ENCODE results near the gene EXOC3L4. TPM values are rescaled to one million over a fixed set of nuclear protein-coding genes. Genes with fewer than 3 reads are reported as not detected.

EXOC3L4 gene
- total RNA-seq, 1 experiment from 2014 or later, result 10.9 TPM

GRCh38 chr14:103143506-103143905 lies 49.0 kb downstream of the EXOC3L4 start:
- peaks cover 31% of the 10 kb centered on the region for H3K4me1 Mint-ChIP-seq (ENCODE audit: low read depth, unreplicated experiment)
- H3K36me3 Mint-ChIP-seq (ENCODE audit: insufficient read depth, unreplicated experiment), result peaks cover 9% of the 10 kb centered on the region
- no peak for DNase-seq
- H3K27ac Mint-ChIP-seq (ENCODE audit: unreplicated experiment), result no peak overlapping the region
- BruUV-seq (replicated peaks), result no TSS peak
- no peaks in the 10 kb centered on the region for H3K9me3 Mint-ChIP-seq (ENCODE audit: low read depth, unreplicated experiment)
- no peak overlapping the region for H3K4me3 Mint-ChIP-seq (ENCODE audit: low read depth, unreplicated experiment)
- CTCF ChIA-PET, result no interaction called here
- H3K27me3 Mint-ChIP-seq (ENCODE audit: unreplicated experiment), result no peaks in the 10 kb centered on the region
- intact Hi-C loops (cut with micrococcal nuclease; ENCODE audit: unreplicated experiment), result no loop called here
- TF ChIP-seq CTCF (IDR thresholded peaks at IDR 0.05; ENCODE audit: unreplicated experiment), result no peak

- H3K9me3 Mint-ChIP-seq (ENCODE audit: low read depth, unreplicated experiment), result no peaks in the 10 kb centered on the region
- H3K36me3 Mint-ChIP-seq (ENCODE audit: insufficient read depth, unreplicated experiment), result peaks cover 9% of the 10 kb centered on the region
- BruUV-seq (replicated peaks), result no TSS peak
- no peak overlapping the region for H3K27ac Mint-ChIP-seq (ENCODE audit: unreplicated experiment)
- intact Hi-C loops (cut with micrococcal nuclease; ENCODE audit: unreplicated experiment), result no loop called here
- CTCF ChIA-PET, result interaction anchor here (0.5 to 0.6 kb wide), 3 partner anchors 40 to 216 kb away, joined by 3 to 6 read pairs (median 3); no protein-coding TSS in a partner anchor
- TF ChIP-seq CTCF (IDR thresholded peaks at IDR 0.05; ENCODE audit: unreplicated experiment), result no peak
- H3K4me3 Mint-ChIP-seq (ENCODE audit: low read depth, unreplicated experiment), result no peak overlapping the region
- peaks cover 31% of the 10 kb centered on the region for H3K4me1 Mint-ChIP-seq (ENCODE audit: low read depth, unreplicated experiment)
- H3K27me3 Mint-ChIP-seq (ENCODE audit: unreplicated experiment), result no peaks in the 10 kb centered on the region
- no peak for DNase-seq
Measured at GRCh38 chr14:103144085-103144484, 49.6 kb downstream of the EXOC3L4 start.

- no peak overlapping the region for H3K4me3 Mint-ChIP-seq (ENCODE audit: low read depth, unreplicated experiment)
- BruUV-seq (replicated peaks), result no TSS peak
- no peak overlapping the region for H3K27ac Mint-ChIP-seq (ENCODE audit: unreplicated experiment)
- CTCF ChIA-PET, result no interaction called here
- no peaks in the 10 kb centered on the region for H3K27me3 Mint-ChIP-seq (ENCODE audit: unreplicated experiment)
- intact Hi-C loops (cut with micrococcal nuclease; ENCODE audit: unreplicated experiment), result no loop called here
- H3K9me3 Mint-ChIP-seq (ENCODE audit: low read depth, unreplicated experiment), result no peaks in the 10 kb centered on the region
- H3K36me3 Mint-ChIP-seq (ENCODE audit: insufficient read depth, unreplicated experiment), result no peaks in the 10 kb centered on the region
- no peak for DNase-seq
- H3K4me1 Mint-ChIP-seq (ENCODE audit: low read depth, unreplicated experiment), result peaks cover 19% of the 10 kb centered on the region
- no peak for TF ChIP-seq CTCF (IDR thresholded peaks at IDR 0.05; ENCODE audit: unreplicated experiment)
Measured at GRCh38 chr14:103146141-103146709, 51.7 kb downstream of the EXOC3L4 start.

GRCh38 chr14:103149351-103150237 lies 55.1 kb downstream of the EXOC3L4 start:
- Mint-ChIP-seq H3K4me3 (ENCODE audit: low read depth, unreplicated experiment) (no peak overlapping the region), H3K36me3 (ENCODE audit: insufficient read depth, unreplicated experiment) (no peaks in the 10 kb centered on the region), H3K27ac (ENCODE audit: unreplicated experiment) (no peak overlapping the region), H3K27me3 (ENCODE audit: unreplicated experiment) (no peaks in the 10 kb centered on the region), H3K4me1 (ENCODE audit: low read depth, unreplicated experiment) (peaks cover 5% of the 10 kb centered on the region), H3K9me3 (ENCODE audit: low read depth, unreplicated experiment) (no peaks in the 10 kb centered on the region)
- CTCF ChIA-PET, result interaction anchor here (1.1 kb wide), 1 partner anchor 101 kb away, joined by 3 read pairs; no protein-coding TSS in a partner anchor
- intact Hi-C loops (cut with micrococcal nuclease; ENCODE audit: unreplicated experiment), result no loop called here
- TF ChIP-seq CTCF (IDR thresholded peaks at IDR 0.05; ENCODE audit: unreplicated experiment), result no peak
- no peak for DNase-seq
- BruUV-seq (replicated peaks), result no TSS peak
